Daoy (cell line): ENCODE results near the gene ARRDC4. TPM values are rescaled to one million over a fixed set of nuclear protein-coding genes. Genes with fewer than 3 reads are reported as not detected.
"Not testable (repeated sequence)": the region's sequence is repeated elsewhere in the genome, so short reads cannot be mapped to it uniquely, and the experiment has no call there.

Experiments
- DNase-seq: peaks from one replicate; pipeline ENCODE4 v3.0.0-alpha.2; 2015; ENCODE audit warnings: low read depth
- total RNA-seq: library from RNA; depleted of rRNA; stranded (reverse); fragments of >200 nt; shearing (Covaris generic); gene quantifications from 2 replicates; pipeline ENCODE4 v1.2.3, GENCODE V29; 2014

The ARRDC4 gene
- total RNA-seq, 1 experiment from 2014 or later = 3.8 TPM

DNA sequence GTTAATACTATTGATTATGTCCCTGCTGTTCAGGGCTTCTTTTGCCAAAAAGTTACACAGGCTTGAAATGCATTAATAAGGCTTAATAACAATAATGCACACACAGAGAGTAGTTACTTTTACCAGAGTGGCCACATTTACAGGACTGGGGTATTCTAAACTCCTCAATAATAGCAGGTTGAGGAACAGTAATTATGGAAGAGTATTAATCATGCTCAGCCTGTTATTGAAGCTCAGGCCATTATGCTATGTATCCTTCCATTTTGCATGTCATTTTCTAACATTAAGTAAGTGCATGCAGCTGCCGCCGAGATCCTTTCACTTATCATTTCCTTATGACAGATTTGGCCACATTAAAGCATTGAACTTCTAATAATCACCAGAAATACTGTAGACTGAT is 5.7 kb downstream of the ARRDC4 start:
- no peak for DNase-seq

- DNase-seq = no peak
Observed at GRCh38 chr15:97966924-97967620, 6.6 kb downstream of the ARRDC4 start.

GRCh38 chr15:97967881-97968280 is 7.4 kb downstream of the ARRDC4 start:
- DNase-seq = no peak

- DNase-seq = peak; percentile 9
Observed at GRCh38 chr15:97968380-97968779, 7.9 kb downstream of the ARRDC4 start.

- no peak for DNase-seq
Observed at GRCh38 chr15:97972366-97972765, 11.9 kb downstream of the ARRDC4 start.

- no peak for DNase-seq
Observed at GRCh38 chr15:97976129-97976528, 15.6 kb downstream of the ARRDC4 start.

GRCh38 chr15:97976766-97977503 is 16.4 kb downstream of the ARRDC4 start:
- DNase-seq = no peak

DNA sequence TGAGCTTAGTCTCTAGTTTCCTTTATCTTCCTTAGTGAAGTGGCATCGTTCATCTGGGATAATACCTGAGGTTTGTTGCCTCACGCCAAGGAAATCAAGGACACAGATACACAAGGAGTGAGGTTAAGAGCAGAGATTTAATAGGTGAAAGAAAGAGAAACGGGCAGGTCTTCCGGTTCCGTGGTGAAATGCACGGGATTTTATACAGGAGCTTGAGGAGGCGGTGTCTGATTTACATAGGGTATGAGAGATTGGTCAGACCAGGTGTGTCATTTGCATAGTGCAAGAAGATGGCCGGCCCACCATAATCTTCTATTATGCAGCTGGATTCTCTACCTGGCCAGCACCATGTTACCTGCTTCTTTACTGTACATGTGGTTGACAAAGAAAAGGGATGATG is 17.2 kb downstream of the ARRDC4 start:
- no peak for DNase-seq

DNA sequence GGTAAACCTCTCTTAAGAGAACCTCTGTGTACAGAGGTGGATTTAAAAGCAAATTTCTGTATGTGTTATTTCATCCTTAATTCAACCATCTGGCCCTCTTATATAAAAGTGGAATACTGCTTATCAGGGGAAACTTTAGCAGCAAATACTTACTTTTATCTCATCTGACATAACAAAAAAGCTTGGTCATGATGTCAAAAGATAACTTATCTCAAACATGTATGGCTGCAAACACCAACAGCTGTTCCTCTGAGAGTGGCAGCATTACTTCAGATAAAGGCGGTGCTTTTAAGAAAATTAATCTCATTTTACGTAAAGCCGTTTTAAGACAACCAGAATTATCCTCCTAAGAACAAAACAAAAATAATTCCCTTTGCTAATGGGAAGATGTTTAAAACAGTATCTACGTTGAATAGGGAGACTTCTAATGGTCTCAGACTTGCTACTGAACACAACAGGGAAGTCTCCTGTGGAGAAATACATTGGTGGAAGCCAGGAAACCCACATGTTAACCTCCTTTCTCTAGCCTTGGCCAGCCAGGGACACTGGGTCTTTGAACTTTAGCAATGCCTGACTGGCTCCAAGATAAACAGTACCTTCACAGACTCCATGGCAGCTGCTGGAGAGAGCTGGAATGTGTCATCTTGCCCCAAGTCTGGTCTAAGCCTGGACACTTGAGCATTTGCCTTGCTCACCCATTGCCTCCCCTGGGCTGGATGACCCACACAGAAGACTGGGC is 18.1 kb downstream of the ARRDC4 start:
- DNase-seq = peak; percentile 33

- no peak for DNase-seq
Observed at GRCh38 chr15:97979140-97979520, 18.6 kb downstream of the ARRDC4 start.

DNA sequence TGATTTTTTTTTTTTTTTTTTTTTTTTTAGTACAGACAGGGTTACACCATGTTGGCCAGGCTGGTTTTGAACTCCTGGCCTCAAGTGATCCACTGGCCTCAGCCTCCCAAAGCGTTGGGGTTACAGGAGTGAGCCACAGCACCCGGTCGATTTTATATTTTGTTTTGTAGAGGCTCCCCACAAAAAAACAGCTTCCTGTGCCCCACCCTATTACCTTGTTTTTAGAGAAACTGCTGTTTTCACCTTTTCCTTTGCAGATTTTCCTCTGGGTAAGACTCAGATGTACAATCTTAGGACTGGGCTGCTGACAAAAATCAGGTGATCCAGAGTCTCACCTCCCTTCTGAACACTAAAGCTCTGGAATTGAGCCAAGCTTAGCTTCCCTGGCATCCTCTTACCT is 20.6 kb downstream of the ARRDC4 start:
- DNase-seq = no peak

- DNase-seq = no peak
Observed at GRCh38 chr15:97981758-97982157, 21.3 kb downstream of the ARRDC4 start.

GRCh38 chr15:97984157-97984556 is 23.7 kb downstream of the ARRDC4 start:
- DNase-seq = no peak

- not testable (repeated sequence) for DNase-seq
Observed at GRCh38 chr15:97985979-97986378, 25.5 kb downstream of the ARRDC4 start.

DNA sequence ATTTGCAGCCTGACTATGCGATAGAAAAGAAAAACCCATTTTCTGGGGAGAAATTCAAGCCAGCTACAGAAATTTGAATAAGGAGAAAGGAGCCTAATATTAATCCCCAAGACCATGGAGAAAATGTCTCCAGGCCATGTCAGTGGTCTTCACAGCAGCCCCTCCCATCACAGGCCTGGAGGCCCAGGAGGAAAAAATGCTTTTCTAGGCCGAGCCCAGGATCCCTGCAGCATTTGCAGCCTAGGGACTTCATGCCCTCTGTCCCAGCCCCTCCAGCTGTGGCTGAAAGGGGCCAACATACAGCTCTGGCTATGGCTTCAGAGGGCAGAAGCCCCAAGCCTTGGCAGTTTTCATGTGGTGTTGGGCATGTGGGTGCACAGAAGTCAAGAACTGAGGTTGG is 26.3 kb downstream of the ARRDC4 start:
- no peak for DNase-seq

DNA sequence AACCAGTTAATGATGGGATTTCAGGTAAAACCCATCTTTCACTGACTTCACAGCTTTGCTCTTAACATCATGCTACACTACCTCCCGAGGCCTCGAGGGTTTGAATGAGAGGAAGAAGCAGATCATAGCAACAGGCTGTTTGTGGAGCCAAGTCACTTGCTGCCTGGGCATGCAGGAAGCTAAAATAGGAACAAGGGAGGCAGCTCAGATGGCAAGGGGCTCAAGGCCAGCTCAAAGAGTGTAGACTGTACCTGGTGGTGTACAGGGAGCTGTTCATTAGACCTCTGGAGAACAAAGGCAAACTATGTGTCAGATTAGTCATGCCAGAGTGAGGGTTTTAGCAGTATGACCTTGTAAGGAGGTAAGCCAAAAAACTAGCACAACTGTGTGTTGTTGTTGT is 28.8 kb downstream of the ARRDC4 start:
- no peak for DNase-seq

DNA sequence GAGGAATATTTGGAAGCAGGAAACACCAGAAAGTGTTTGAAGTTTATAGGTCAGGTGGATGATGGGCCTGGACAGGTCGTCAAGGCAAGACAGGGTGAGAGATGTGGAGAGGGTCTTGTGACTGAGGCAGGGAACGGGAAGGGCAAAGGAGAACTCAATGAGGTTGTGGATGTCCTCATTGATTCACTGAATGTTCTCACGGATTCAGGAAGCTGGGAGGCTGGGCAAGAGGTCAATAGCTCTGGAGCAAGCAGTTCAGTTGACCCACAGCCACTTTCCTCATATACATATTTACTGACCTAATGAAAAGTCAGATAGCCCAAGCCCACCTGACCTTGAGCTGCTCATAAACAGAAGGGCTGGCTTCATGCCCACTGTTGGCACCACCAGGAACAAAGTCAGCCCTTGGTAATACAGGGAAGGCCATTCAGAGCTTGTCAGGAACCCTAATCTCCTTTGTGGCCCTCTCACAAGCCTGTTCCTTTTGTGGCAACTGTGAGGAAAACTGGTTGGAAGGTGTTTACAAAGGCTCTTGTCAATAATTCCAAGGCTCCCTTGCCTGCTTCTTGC is 31.6 kb downstream of the ARRDC4 start:
- DNase-seq = no peak

- no peak for DNase-seq
Observed at GRCh38 chr15:97992823-97993222, 32.3 kb downstream of the ARRDC4 start.

GRCh38 chr15:97993310-97993738 is 32.8 kb downstream of the ARRDC4 start:
- DNase-seq = peak; percentile 66

DNA sequence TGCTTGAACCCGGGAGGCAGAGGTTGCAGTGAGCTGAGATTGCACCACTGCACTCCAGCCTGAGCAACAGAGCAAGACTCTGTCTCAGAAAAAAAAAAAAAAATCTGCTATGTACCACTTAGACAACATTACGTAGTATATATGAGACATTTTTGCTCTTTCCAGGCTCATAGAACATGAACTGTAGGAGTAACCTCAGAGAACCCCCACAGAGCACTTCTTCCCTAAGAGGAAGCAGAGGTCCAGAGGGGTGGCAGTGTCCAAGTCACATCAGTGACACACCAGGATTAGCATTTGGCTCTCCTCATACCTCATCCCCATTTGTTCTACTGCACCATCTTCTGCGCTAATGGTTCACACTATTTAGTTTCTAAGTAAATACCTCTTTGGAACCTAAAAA is 33.7 kb downstream of the ARRDC4 start:
- DNase-seq = no peak

GRCh38 chr15:97995192-97995591 is 34.7 kb downstream of the ARRDC4 start:
- DNase-seq = no peak

GRCh38 chr15:97995881-97996603 is 35.5 kb downstream of the ARRDC4 start:
- peak; percentile 77 for DNase-seq
